Kidney capillary endothelial cell (primary cell): ENCODE data around the gene YBX1.
"Not testable (repeated sequence)": the region's sequence is repeated elsewhere in the genome, so short reads cannot be mapped to it uniquely, and the experiment has no call there.

Experiments used
- DNase-seq: peaks from one replicate; pipeline ENCODE4 v3.0.0-alpha.2; 2018; ENCODE audit warnings: low spot score

YBX1 gene

DNA sequence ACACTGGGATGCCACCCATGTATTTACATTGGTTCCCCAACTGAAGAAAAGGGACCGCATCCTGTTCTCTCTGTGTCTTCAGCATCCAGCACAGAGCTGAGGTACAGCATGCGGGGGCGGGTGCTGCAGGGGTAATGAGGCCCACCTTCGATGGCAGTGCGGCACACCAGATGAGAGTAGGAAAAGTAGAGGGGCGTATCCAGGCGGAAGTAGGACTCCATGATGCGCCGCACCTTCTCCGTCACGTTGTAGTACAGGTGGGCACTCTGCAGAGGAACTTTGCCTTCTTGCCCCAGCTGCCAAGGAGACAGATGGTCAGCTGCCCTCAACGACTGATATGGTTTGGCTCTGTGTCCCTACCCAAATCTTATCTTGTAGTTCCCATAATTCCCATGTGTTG is 67.8 kb downstream of the YBX1 start:
- DNase-seq: no peak

GRCh38 chr1:42751511-42752070 is 69.4 kb downstream of the YBX1 start:
- not testable (repeated sequence) for DNase-seq

DNA sequence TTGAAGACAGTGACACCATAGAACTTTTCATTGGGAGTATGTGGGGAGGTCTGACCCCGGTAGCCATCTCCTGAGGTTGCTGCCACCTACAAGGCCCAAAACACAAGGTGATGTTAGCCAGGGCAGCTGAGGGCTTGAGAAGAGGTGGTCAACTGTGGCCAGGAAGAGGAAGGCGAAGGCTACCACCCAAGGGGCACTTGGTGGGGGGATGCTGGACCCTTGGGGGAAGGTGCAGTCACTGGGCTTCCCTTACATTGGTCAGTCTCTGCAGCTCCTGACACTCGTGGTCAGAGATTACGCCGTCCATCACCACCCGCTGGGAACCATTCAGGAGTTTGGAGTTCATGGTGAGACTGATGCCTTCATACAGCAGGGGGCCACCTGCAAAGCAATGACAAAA is 70.1 kb downstream of the YBX1 start:
- no peak for DNase-seq

- no peak for DNase-seq
Measured at GRCh38 chr1:42753070-42753469, 70.9 kb downstream of the YBX1 start.
